IMR-90 (cell line): ENCODE measurements around the gene CHRNG. TPM values are rescaled to one million over a fixed set of nuclear protein-coding genes. Genes with fewer than 3 reads are reported as not detected.

ENCODE experiments used
- ATAC-seq: fragments of 200-7000 bp; cut with Tn5 transposase; 2 replicates; pipeline ENCODE4 v1.9.1; 2020; ENCODE audit warnings: low read depth, mild to moderate bottlenecking, moderate library complexity
- Bru-seq: library from RNA; stranded (reverse); fragments of 400-500 nt; gene quantifications from one replicate; lab custom pipeline; 2021; lab: Mats Ljungman, UMichigan
- BruChase-seq, 2 experiments: library from RNA; stranded (reverse); fragments of 400-500 nt; gene quantifications; one replicate each; lab custom pipeline; 2021; lab: Mats Ljungman, UMichigan
- BruUV-seq: library from RNA; stranded (reverse); fragments of 400-500 nt; replicated peaks from 2 replicates; lab custom pipeline; 2021; lab: Mats Ljungman, UMichigan
- CTCF ChIA-PET: fragments of 300-600 bp; formaldehyde crosslinking; extraction: SDS; loops from one replicate; lab custom pipeline; 2021; ENCODE audit warnings: antibody characterized with exemption; lab: Yijun Ruan, JAX
- POLR2A ChIA-PET: fragments of 300-600 bp; sonication (Branson Sonifier 250); formaldehyde crosslinking; loops from one replicate; lab custom pipeline; 2022; ENCODE audit warnings: antibody characterized with exemption; ENCODE audit not compliant: unreplicated experiment; lab: Charles Lee
- DNase-seq: peaks from one replicate; pipeline ENCODE4 v3.0.0; 2013
- H2AFZ ChIP-seq: replicated peaks from 2 replicates; pipeline ENCODE3; 2013; ENCODE audit warnings: low read length, mild to moderate bottlenecking; ENCODE audit not compliant: poor library complexity
- H2AK5ac ChIP-seq: 2 replicates; pipeline ENCODE4 v1.6.1; 2013; ENCODE audit warnings: low read depth, low read length, inconsistent platforms
- H2AK9ac ChIP-seq: replicated peaks from 2 replicates; pipeline ENCODE3; 2013; ENCODE audit warnings: mild to moderate bottlenecking, low read depth, low read length, moderate library complexity; ENCODE audit not compliant: poor library complexity
- H2BK120ac ChIP-seq: 2 replicates; pipeline ENCODE4 v1.6.1; 2013; ENCODE audit warnings: low read depth, low read length, inconsistent platforms
- H2BK15ac ChIP-seq: 3 replicates; pipeline ENCODE4 v1.6.1; 2013; ENCODE audit warnings: low read depth, low read length, inconsistent platforms
- H2BK20ac ChIP-seq: 2 replicates; pipeline ENCODE4 v1.6.1; 2013; ENCODE audit warnings: low read depth, mild to moderate bottlenecking, inconsistent platforms, low read length, moderate library complexity
- H2BK5ac ChIP-seq: 2 replicates; pipeline ENCODE4 v1.6.1; 2013; ENCODE audit warnings: mild to moderate bottlenecking, low read depth, low read length, inconsistent platforms; ENCODE audit not compliant: poor library complexity, severe bottlenecking
- H3K14ac ChIP-seq: replicated peaks from 2 replicates; pipeline ENCODE4 v1.6.1; 2013; ENCODE audit warnings: low read depth, low read length, inconsistent platforms
- H3K18ac ChIP-seq: 2 replicates; pipeline ENCODE4 v1.6.1; 2013; ENCODE audit warnings: low read depth, low read length, control low read depth
- H3K23ac ChIP-seq: 2 replicates; pipeline ENCODE4 v1.6.1; 2013; ENCODE audit warnings: low read depth, low read length, inconsistent platforms
- H3K27ac ChIP-seq: 2 replicates; pipeline ENCODE4 v1.5.1; 2013; ENCODE audit warnings: mild to moderate bottlenecking, control low read depth, low read length; ENCODE audit not compliant: insufficient read depth
- H3K27me3 ChIP-seq: 2 replicates; pipeline ENCODE4 v1.6.1; 2013; ENCODE audit warnings: low read length; ENCODE audit not compliant: control insufficient read depth, insufficient read depth
- H3K36me3 ChIP-seq: 2 replicates; pipeline ENCODE4 v1.6.1; 2013; ENCODE audit warnings: low read length, mixed read lengths; ENCODE audit not compliant: control insufficient read depth, insufficient read depth
- H3K4ac ChIP-seq: 2 replicates; pipeline ENCODE4 v1.6.1; 2013; ENCODE audit warnings: low read depth, low read length, inconsistent platforms
- H3K4me1 ChIP-seq: 2 replicates; pipeline ENCODE4 v1.6.1; 2013; ENCODE audit warnings: low read length, mixed read lengths; ENCODE audit not compliant: control insufficient read depth, insufficient read depth
- H3K4me2 ChIP-seq: 2 replicates; pipeline ENCODE4 v1.6.1; 2013; ENCODE audit warnings: low read depth, mild to moderate bottlenecking, control low read depth, low read length, moderate library complexity
- H3K4me3 ChIP-seq: 2 replicates; pipeline ENCODE4 v1.5.1; 2013; ENCODE audit warnings: low read depth, mild to moderate bottlenecking, control low read depth, low read length, moderate library complexity; ENCODE audit not compliant: insufficient read depth
- H3K56ac ChIP-seq: 2 replicates; pipeline ENCODE4 v1.6.1; 2013; ENCODE audit warnings: low read length, inconsistent platforms; ENCODE audit not compliant: insufficient read depth; ENCODE audit errors: extremely low read depth
- H3K79me1 ChIP-seq, 2 experiments: 2 replicates each; pipeline ENCODE4 v1.6.1; 2013; ENCODE audit warnings: low read length in 2 of 2, inconsistent platforms in 1 of 2, low read depth in 1 of 2
- H3K9ac ChIP-seq: 2 replicates; pipeline ENCODE4 v1.6.1; 2013; ENCODE audit warnings: low read depth, low read length, control low read depth
- H3K9me1 ChIP-seq: 2 replicates; pipeline ENCODE4 v1.6.1; 2013; ENCODE audit warnings: low read length, inconsistent platforms; ENCODE audit not compliant: insufficient read depth
- H3K9me3 ChIP-seq: 2 replicates; pipeline ENCODE4 v1.6.1; 2013; ENCODE audit warnings: low read length; ENCODE audit not compliant: control insufficient read depth, insufficient read depth
- H4K20me1 ChIP-seq: 2 replicates; pipeline ENCODE4 v1.6.1; 2013; ENCODE audit warnings: low read length, inconsistent platforms; ENCODE audit not compliant: insufficient read depth
- H4K5ac ChIP-seq: 2 replicates; pipeline ENCODE4 v1.6.1; 2013; ENCODE audit warnings: mild to moderate bottlenecking, low read depth, low read length, control low read depth
- H4K8ac ChIP-seq, 2 experiments: 2 replicates each; pipeline ENCODE4 v1.6.1; 2013; ENCODE audit warnings: low read depth in 2 of 2, low read length in 2 of 2, control low read depth in 1 of 2, inconsistent platforms in 1 of 2
- H4K91ac ChIP-seq: 2 replicates; pipeline ENCODE4 v1.6.1; 2013; ENCODE audit warnings: low read depth, low read length, inconsistent platforms; ENCODE audit not compliant: insufficient read depth
- BHLHE40 ChIP-seq: fragments of 150-350 bp; IDR thresholded peaks from 2 replicates; pipeline ENCODE4 v1.6.1; 2016; ENCODE audit warnings: mild to moderate bottlenecking, low read depth, low read length
- CHD1 ChIP-seq: IDR thresholded peaks from 2 replicates; pipeline ENCODE4 v1.6.1; 2012; ENCODE audit warnings: low read depth, low read length, improper control_type of control experiment
- POLR2A ChIP-seq: IDR thresholded peaks from 2 replicates; pipeline ENCODE4 v1.6.1; 2012; ENCODE audit warnings: mild to moderate bottlenecking, low read depth, low read length
- RCOR1 ChIP-seq: IDR thresholded peaks from 2 replicates; pipeline ENCODE4 v1.6.1; 2012; ENCODE audit warnings: mild to moderate bottlenecking, low read length, improper control_type of control experiment; ENCODE audit not compliant: insufficient replicate concordance
- SMC3 ChIP-seq: fragments of 150-350 bp; IDR thresholded peaks from 2 replicates; pipeline ENCODE4 v1.6.1; 2016; ENCODE audit warnings: low read depth, mild to moderate bottlenecking, antibody characterized with exemption, low read length, moderate library complexity
- WGBS, 2 experiments: methylation state at CpG; one replicate each; pipeline versions ENCODE4 v1.1.5 to v1.1.7; 2013; ENCODE audit warnings: missing lambda C conversion rate in 2 of 2; ENCODE audit not compliant: insufficient read length in 1 of 2; ENCODE audit errors: extremely low coverage in 2 of 2; 5-methylcytosine and 5-hydroxymethylcytosine counted together
- dilution Hi-C: fragments of 300-500 bp; cut with HindIII; formaldehyde crosslinking; loops from one replicate; pipeline ENCODE4 v1.14.3; 2018; ENCODE audit warnings: low sequenced_read_pairs; ENCODE audit not compliant: unreplicated experiment
- in situ Hi-C: fragments of 300-500 bp; cut with MboI; formaldehyde crosslinking; loops from 3 replicates; pipeline ENCODE4 v1.14.3; 2019; ENCODE audit warnings: low sequenced_read_pairs, inconsistent platforms, mixed read lengths
- intact Hi-C: fragments of 100-400 bp; cut with micrococcal nuclease; formaldehyde crosslinking; loops from 2 replicates; pipeline ENCODE4 v1.10.0; 2022
- long read RNA-seq: library from polyadenylated mRNA; unstranded; transcript quantifications from one replicate; pipeline ENCODE4 v2.0.0, GENCODE V29; 2021; ENCODE audit not compliant: unreplicated experiment
- polyA plus RNA-seq, 3 experiments: library from polyadenylated mRNA; depleted of rRNA; stranded (reverse); fragments of >200 nt; gene quantifications; 2 replicates each; pipeline ENCODE4 v1.2.3, GENCODE V29; 2012; ENCODE audit warnings: low replicate concordance in 1 of 3
- total RNA-seq: library from RNA; depleted of rRNA; stranded (reverse); fragments of >200 nt; gene quantifications from 2 replicates; pipeline ENCODE4 v1.2.3, GENCODE V29; 2012; rRNA removed
- TF ChIP-seq, protein P1 (sequence below): conservative IDR thresholded peaks from 2 replicates; pipeline ENCODE4 v1.5.1; 2012; ENCODE audit warnings: mild to moderate bottlenecking, low read depth, low read length, improper control_type of control experiment

Gene CHRNG, protein sequence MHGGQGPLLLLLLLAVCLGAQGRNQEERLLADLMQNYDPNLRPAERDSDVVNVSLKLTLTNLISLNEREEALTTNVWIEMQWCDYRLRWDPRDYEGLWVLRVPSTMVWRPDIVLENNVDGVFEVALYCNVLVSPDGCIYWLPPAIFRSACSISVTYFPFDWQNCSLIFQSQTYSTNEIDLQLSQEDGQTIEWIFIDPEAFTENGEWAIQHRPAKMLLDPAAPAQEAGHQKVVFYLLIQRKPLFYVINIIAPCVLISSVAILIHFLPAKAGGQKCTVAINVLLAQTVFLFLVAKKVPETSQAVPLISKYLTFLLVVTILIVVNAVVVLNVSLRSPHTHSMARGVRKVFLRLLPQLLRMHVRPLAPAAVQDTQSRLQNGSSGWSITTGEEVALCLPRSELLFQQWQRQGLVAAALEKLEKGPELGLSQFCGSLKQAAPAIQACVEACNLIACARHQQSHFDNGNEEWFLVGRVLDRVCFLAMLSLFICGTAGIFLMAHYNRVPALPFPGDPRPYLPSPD
- total RNA-seq (not detected in 2 replicates), polyA plus RNA-seq (2012; rRNA removed) (not detected in 2 replicates), Bru-seq, nascent RNA (not detected), BruChase-seq, experiment 1, labeled RNA remaining after a 6-hour chase (not detected), BruChase-seq, experiment 2, labeled RNA remaining after a 2-hour chase (not detected)
- polyA plus RNA-seq (2012; cell fraction: cytosol; rRNA removed), result not detected in 2 replicates
- not detected in 2 replicates for polyA plus RNA-seq (2012; cell fraction: nucleus; rRNA removed; ENCODE audit: low replicate concordance)
- long read RNA-seq, partial matches to known transcripts, result 0 of 1 reads
- long read RNA-seq, other reads (novel, unspliced or antisense), result 1 of 1 reads

DNA sequence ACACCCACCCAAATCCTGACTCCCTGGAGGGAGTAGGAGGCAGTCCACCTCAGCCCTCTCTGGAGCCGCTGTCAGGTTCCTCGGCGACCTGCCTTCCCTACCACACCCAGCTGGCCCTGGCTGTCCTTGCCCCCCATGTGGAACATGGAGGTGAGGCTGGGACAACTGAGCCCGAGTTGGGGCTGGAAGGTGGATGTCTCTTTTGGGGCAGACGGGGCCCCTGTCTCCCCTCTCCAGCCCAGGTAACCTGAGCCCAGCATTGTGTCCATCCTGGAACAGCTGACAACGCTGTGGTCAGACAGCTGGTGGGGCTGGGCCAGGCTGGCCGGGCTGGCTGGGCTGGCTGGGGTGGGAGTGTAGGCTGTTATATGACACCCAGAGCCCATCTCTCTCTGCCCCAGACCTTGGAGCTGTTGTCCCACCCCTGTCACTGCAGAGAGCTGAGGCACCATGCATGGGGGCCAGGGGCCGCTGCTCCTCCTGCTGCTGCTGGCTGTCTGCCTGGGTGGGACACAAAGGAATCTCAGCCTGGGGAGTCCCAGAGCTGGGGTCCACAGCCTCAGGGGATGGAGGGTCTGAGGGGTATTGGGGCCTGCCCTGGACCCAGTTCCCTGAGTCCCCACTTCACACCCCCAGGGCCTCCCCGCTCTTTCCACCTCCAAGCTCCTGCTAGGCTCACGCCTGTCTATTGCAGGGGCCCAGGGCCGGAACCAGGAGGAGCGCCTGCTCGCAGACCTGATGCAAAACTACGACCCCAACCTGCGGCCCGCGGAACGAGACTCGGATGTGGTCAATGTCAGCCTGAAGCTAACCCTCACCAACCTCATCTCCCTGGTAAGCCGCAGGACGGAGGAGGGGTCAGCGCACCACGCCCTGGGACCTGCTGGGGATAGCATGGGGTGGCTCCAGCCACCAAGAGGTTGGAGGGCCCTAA, at the start of gene CHRNG:
CHRNG (plus strand) TSS at position 395 of the 934 bp plus-strand sequence; CDS start at position 451, 56 bp downstream.
- Histone ChIP-seq H3K36me3 (no peaks in the 10 kb centered on the region), H3K14ac (no peak within 1 kb of the TSS), H2BK20ac (no peak within 1 kb of the TSS), H3K56ac (no peak within 1 kb of the TSS), H3K27me3 (peaks cover 17% of the 10 kb centered on the region), H3K18ac (no peak within 1 kb of the TSS), H4K8ac (no peak within 1 kb of the TSS), H3K27ac (no peak within 1 kb of the TSS), H3K9ac (no peak within 1 kb of the TSS), H2AK5ac (no peak within 1 kb of the TSS), H4K20me1 (no peaks in the 10 kb centered on the region; the same call in 1 of the 2 replicates), H2BK120ac (no peak within 1 kb of the TSS), H2BK5ac (no peak within 1 kb of the TSS), H3K79me1 (no peaks in the 10 kb centered on the region), H3K23ac (no peak within 1 kb of the TSS), H2AK9ac (no peak within 1 kb of the TSS), H3K9me3 (peaks cover 6% of the 10 kb centered on the region), H4K91ac (no peak within 1 kb of the TSS), H3K4me1 (no peaks in the 10 kb centered on the region; the same call in 1 of the 2 replicates), H3K4ac (no peak within 1 kb of the TSS), H3K4me2 (no peak within 1 kb of the TSS), H2AFZ (no peak within 1 kb of the TSS), H2BK15ac (no peak within 1 kb of the TSS), H4K5ac (no peak within 1 kb of the TSS), H3K9me1 (0 out of 2 replicates have a peak, but pooled peaks cover 5% of the 10 kb centered on the region), H3K4me3 (no peak within 1 kb of the TSS)
- TF ChIP-seq, protein P1, sequence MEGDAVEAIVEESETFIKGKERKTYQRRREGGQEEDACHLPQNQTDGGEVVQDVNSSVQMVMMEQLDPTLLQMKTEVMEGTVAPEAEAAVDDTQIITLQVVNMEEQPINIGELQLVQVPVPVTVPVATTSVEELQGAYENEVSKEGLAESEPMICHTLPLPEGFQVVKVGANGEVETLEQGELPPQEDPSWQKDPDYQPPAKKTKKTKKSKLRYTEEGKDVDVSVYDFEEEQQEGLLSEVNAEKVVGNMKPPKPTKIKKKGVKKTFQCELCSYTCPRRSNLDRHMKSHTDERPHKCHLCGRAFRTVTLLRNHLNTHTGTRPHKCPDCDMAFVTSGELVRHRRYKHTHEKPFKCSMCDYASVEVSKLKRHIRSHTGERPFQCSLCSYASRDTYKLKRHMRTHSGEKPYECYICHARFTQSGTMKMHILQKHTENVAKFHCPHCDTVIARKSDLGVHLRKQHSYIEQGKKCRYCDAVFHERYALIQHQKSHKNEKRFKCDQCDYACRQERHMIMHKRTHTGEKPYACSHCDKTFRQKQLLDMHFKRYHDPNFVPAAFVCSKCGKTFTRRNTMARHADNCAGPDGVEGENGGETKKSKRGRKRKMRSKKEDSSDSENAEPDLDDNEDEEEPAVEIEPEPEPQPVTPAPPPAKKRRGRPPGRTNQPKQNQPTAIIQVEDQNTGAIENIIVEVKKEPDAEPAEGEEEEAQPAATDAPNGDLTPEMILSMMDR, result no peak
- TF ChIP-seq CHD1 (no peak), POLR2A (no peak), RCOR1 (no peak), SMC3 (no peak), BHLHE40 (no peak)
- ATAC-seq (no peak), DNase-seq (no peak)
- WGBS, 2 experiments, result 60% methylated on average over 1 of the region's 23 CpGs; no CpG with 5 or more reads in 1 of the 2 experiments
- dilution Hi-C loops, result no loop called here
- BruUV-seq, result no TSS peak
- ChIA-PET CTCF (no interaction called here), POLR2A (no interaction called here)
- in situ Hi-C loops, result no loop called here
- intact Hi-C loops, result no loop called here
